Hepatocyte (in vitro differentiated cells): ENCODE measurements around the gene DIS3L2. TPM values are rescaled to one million over a fixed set of nuclear protein-coding genes. Genes with fewer than 3 reads are reported as not detected.

Experiments used
- DNase-seq: peaks from one replicate; pipeline ENCODE4 v3.0.0-alpha.2; 2016; ENCODE audit warnings: low spot score
- H2AFZ ChIP-seq: fragments of 200-600 bp; sonication (generic); 2 replicates; pipeline ENCODE4 v1.6.0; 2016; ENCODE audit warnings: antibody characterized with exemption, mild to moderate bottlenecking
- H3K27ac ChIP-seq: fragments of 200-600 bp; sonication (generic); 2 replicates; pipeline ENCODE4 v1.5.1; 2016; ENCODE audit warnings: mild to moderate bottlenecking
- H3K27me3 ChIP-seq: fragments of 200-600 bp; sonication (generic); 2 replicates; pipeline ENCODE4 v1.6.1; 2016
- H3K36me3 ChIP-seq: fragments of 200-600 bp; sonication (generic); replicated peaks from 2 replicates; pipeline ENCODE4 v1.5.1; 2016; ENCODE audit warnings: low read depth; ENCODE audit not compliant: insufficient read depth
- H3K4me1 ChIP-seq: fragments of 200-600 bp; sonication (generic); 2 replicates; pipeline ENCODE4 v1.5.1; 2016; ENCODE audit warnings: mild to moderate bottlenecking, moderate library complexity; ENCODE audit not compliant: insufficient read depth
- H3K4me2 ChIP-seq: fragments of 200-600 bp; sonication (generic); 2 replicates; pipeline ENCODE4 v1.6.0; 2016
- H3K4me3 ChIP-seq: fragments of 200-600 bp; sonication (generic); 2 replicates; pipeline ENCODE4 v1.5.1; 2016; ENCODE audit warnings: mild to moderate bottlenecking
- H3K79me2 ChIP-seq: fragments of 200-600 bp; sonication (generic); 2 replicates; pipeline ENCODE4 v1.6.0; 2017; ENCODE audit warnings: mild to moderate bottlenecking
- H3K9me2 ChIP-seq: fragments of 200-600 bp; sonication (generic); replicated peaks from 2 replicates; pipeline ENCODE4 v1.6.0; 2017; ENCODE audit warnings: mild to moderate bottlenecking; ENCODE audit not compliant: insufficient read depth
- H3K9me3 ChIP-seq: fragments of 200-600 bp; sonication (generic); 2 replicates; pipeline ENCODE4 v1.5.1; 2016; ENCODE audit warnings: low read depth, mild to moderate bottlenecking
- H4K20me1 ChIP-seq: fragments of 200-600 bp; sonication (generic); 2 replicates; pipeline ENCODE4 v1.6.0; 2016; ENCODE audit warnings: mild to moderate bottlenecking; ENCODE audit not compliant: insufficient read depth, poor library complexity, severe bottlenecking
- CTCF ChIP-seq: fragments of 200-600 bp; sonication (generic); IDR thresholded peaks from 2 replicates; pipeline ENCODE4 v1.5.1; 2016; ENCODE audit warnings: antibody characterized with exemption, mild to moderate bottlenecking; ENCODE audit not compliant: poor library complexity
- EZH2 ChIP-seq: fragments of 200-600 bp; sonication (generic); IDR thresholded peaks from 2 replicates; pipeline ENCODE4 v1.6.1; 2016; ENCODE audit warnings: antibody characterized with exemption, mild to moderate bottlenecking, borderline replicate concordance
- EZH2phosphoT487 ChIP-seq: fragments of 200-600 bp; sonication (generic); IDR thresholded peaks from one replicate; pipeline ENCODE4 v1.6.1; 2018; ENCODE audit warnings: antibody characterized with exemption, mild to moderate bottlenecking, low read depth, moderate library complexity; ENCODE audit not compliant: unreplicated experiment, severe bottlenecking
- WGBS: methylation state at CpG from one replicate; pipeline ENCODE4 v1.1.6; 2016; ENCODE audit warnings: low lambda C conversion rate; ENCODE audit errors: missing lambda C conversion rate; 5-methylcytosine and 5-hydroxymethylcytosine counted together
- polyA plus RNA-seq: library from polyadenylated mRNA; unstranded; fragments of >200 nt; fragmentation: Nextera tagmentation; extraction: Ambion mirVana; gene quantifications from 2 replicates; pipeline ENCODE4 v1.2.1, GENCODE V29; 2016
- total RNA-seq: library from RNA; depleted of rRNA; stranded (reverse); fragments of >200 nt; gene quantifications from 2 replicates; pipeline ENCODE4 v1.2.3, GENCODE V29; 2014

The DIS3L2 gene
- total and polyA plus RNA-seq, 2 experiments from 2014 or later = 19.5 to 20.0 TPM

- H3K4me3 ChIP-seq = no peak overlapping the region
- TF ChIP-seq EZH2 (no peak), CTCF (no peak), EZH2phosphoT487 (no peak)
- no peak for DNase-seq
- 96% methylated on average over 72 of the region's 76 CpGs for WGBS
- no peaks in the 10 kb centered on the region for H3K9me3 ChIP-seq
- no peaks in the 10 kb centered on the region for H3K9me2 ChIP-seq
- H3K27ac ChIP-seq = no peak overlapping the region
- H3K27me3 ChIP-seq = no peaks in the 10 kb centered on the region
- H2AFZ ChIP-seq = no peak overlapping the region
- H4K20me1 ChIP-seq = no peaks in the 10 kb centered on the region
- no peak overlapping the region for H3K4me2 ChIP-seq
- H3K79me2 ChIP-seq = no peaks in the 10 kb centered on the region
- H3K36me3 ChIP-seq = no peaks in the 10 kb centered on the region
- no peaks in the 10 kb centered on the region for H3K4me1 ChIP-seq
These were observed 389.5 kb downstream of the DIS3L2 start for GRCh38 chr2:232350804-232351685.

GRCh38 chr2:232351686-232352510 lies 390.4 kb downstream of the DIS3L2 start:
- Histone ChIP-seq H3K27ac (no peak overlapping the region), H3K4me2 (no peak overlapping the region), H3K9me2 (no peaks in the 10 kb centered on the region), H3K27me3 (no peaks in the 10 kb centered on the region), H3K9me3 (no peaks in the 10 kb centered on the region), H3K79me2 (no peaks in the 10 kb centered on the region), H3K4me1 (no peaks in the 10 kb centered on the region), H2AFZ (no peak overlapping the region), H4K20me1 (no peaks in the 10 kb centered on the region), H3K36me3 (no peaks in the 10 kb centered on the region), H3K4me3 (no peak overlapping the region)
- TF ChIP-seq CTCF (no peak), EZH2 (no peak), EZH2phosphoT487 (no peak)
- 96% methylated on average over 58 of the region's 73 CpGs for WGBS
- no peak for DNase-seq

- Histone ChIP-seq H2AFZ (no peak overlapping the region), H3K9me3 (no peaks in the 10 kb centered on the region), H4K20me1 (no peaks in the 10 kb centered on the region), H3K36me3 (no peaks in the 10 kb centered on the region), H3K27ac (no peak overlapping the region), H3K4me2 (no peak overlapping the region), H3K9me2 (no peaks in the 10 kb centered on the region), H3K4me1 (no peaks in the 10 kb centered on the region), H3K4me3 (no peak overlapping the region), H3K79me2 (no peaks in the 10 kb centered on the region), H3K27me3 (no peaks in the 10 kb centered on the region)
- 97% methylated on average over 24 of the region's 39 CpGs for WGBS
- TF ChIP-seq EZH2phosphoT487 (no peak), EZH2 (no peak), CTCF (no peak)
- no peak for DNase-seq
These were observed 391.1 kb downstream of the DIS3L2 start for GRCh38 chr2:232352511-232353091.
